CD4-positive, CD25-positive, alpha-beta regulatory T cell (primary cell): Measurements from ENCODE around the gene MEGF9. TPM values are rescaled to one million over a fixed set of nuclear protein-coding genes. Genes with fewer than 3 reads are reported as not detected.
"Not testable (repeated sequence)": the region's sequence is repeated elsewhere in the genome, so short reads cannot be mapped to it uniquely, and the experiment has no call there.

Source experiments
- ATAC-seq, 2 donors: fragments of 150-1000 bp; cut with Tn5 transposase; one replicate each; pipeline ENCODE4 v1.10.0; 2021; ENCODE audit warnings: low read depth in 2 of 2, moderate number of reproducible peaks in 2 of 2, moderate library complexity in 1 of 2
- DNase-seq, 3 donors: peaks; one replicate each; pipeline versions ENCODE4 v3.0.0 to v3.0.0-alpha.2; 2012 to 2022; ENCODE audit warnings: mixed read lengths in 1 of 3
- H3K27ac ChIP-seq: one replicate; pipeline ENCODE4 v1.7.0; 2013; ENCODE audit warnings: mild to moderate bottlenecking, low read length; ENCODE audit not compliant: insufficient read depth, poor library complexity, severe bottlenecking
- H3K27me3 ChIP-seq: one replicate; pipeline ENCODE4 v1.7.0; 2013; ENCODE audit warnings: low read length; ENCODE audit not compliant: control insufficient read depth, insufficient read depth
- H3K36me3 ChIP-seq: one replicate; pipeline ENCODE4 v1.7.0; 2013; ENCODE audit warnings: mild to moderate bottlenecking, low read length, moderate library complexity; ENCODE audit not compliant: control insufficient read depth, insufficient read depth
- H3K4me1 ChIP-seq: 2 replicates; pipeline ENCODE4 v1.7.0; 2013; ENCODE audit warnings: mild to moderate bottlenecking, low read length; ENCODE audit not compliant: insufficient read depth, control insufficient read depth, poor library complexity, severe bottlenecking
- H3K4me3 ChIP-seq: one replicate; pipeline ENCODE4 v1.7.0; 2013; ENCODE audit warnings: low read depth, mild to moderate bottlenecking, low read length, moderate library complexity
- H3K9me3 ChIP-seq, 2 experiments: 1 replicate in 1 of 2; 2 replicates in 1 of 2; pipeline ENCODE4 v1.7.0; 2013; ENCODE audit warnings: low read length in 2 of 2, mild to moderate bottlenecking in 1 of 2, moderate library complexity in 1 of 2; ENCODE audit not compliant: control insufficient read depth in 2 of 2
- H3K27ac Mint-ChIP-seq, 3 donors: one replicate each; pipeline ENCODE4 v1.8.0; 2020 to 2022; ENCODE audit warnings: mild to moderate bottlenecking in 3 of 3, mixed read lengths in 3 of 3, moderate library complexity in 2 of 3
- H3K27me3 Mint-ChIP-seq: one replicate; pipeline ENCODE4 v1.8.0; 2022; ENCODE audit warnings: mild to moderate bottlenecking, mixed read lengths
- H3K36me3 Mint-ChIP-seq: one replicate; pipeline ENCODE4 v1.8.0; 2020; ENCODE audit warnings: mixed read lengths
- H3K4me1 Mint-ChIP-seq, 4 donors: one replicate each; pipeline ENCODE4 v1.8.0; 2020 to 2022; ENCODE audit warnings: mixed read lengths in 4 of 4, mild to moderate bottlenecking in 1 of 4
- H3K4me3 Mint-ChIP-seq, 4 donors: one replicate each; pipeline ENCODE4 v1.8.0; 2020 to 2022; ENCODE audit warnings: mild to moderate bottlenecking in 4 of 4, mixed read lengths in 4 of 4, moderate library complexity in 3 of 4
- H3K9me3 Mint-ChIP-seq, 7 donors: one replicate each; pipeline ENCODE4 v1.8.0; 2020 to 2022; ENCODE audit warnings: mixed read lengths in 7 of 7, mild to moderate bottlenecking in 3 of 7, moderate library complexity in 2 of 7
- polyA plus RNA-seq, 4 donors: library from polyadenylated mRNA; unstranded; fragments of 300-500 nt; fragmentation: Illumina TruSeq; gene quantifications; one replicate each; pipeline ENCODE4 v1.2.3, GENCODE V29; 2021
- total RNA-seq: library from RNA; stranded (reverse); gene quantifications from one replicate; pipeline ENCODE4 v1.2.3, GENCODE V29; 2022

The MEGF9 gene
- total and polyA plus RNA-seq, 5 donors from 2014 or later = 4.6 to 17.8 (median 7.5) TPM

DNA sequence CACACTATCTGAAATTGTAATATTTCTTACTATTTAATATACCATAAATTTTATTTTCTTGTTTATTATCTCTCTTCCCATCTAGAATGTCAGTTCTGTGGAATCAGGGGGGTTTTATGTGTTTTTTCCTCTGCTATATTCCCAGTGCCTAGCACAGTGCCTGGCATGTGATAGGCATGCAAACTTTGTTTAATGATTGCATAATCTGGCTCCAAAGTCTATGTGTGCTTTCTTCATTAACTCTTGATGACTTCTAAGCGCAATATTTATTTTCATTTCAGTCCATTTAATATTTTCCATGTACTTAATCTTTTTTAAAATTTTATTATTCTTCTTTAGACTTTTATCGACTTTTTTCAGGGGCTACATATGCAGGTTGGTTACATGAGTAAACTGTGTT lies 73.9 kb downstream of the MEGF9 start:
- peaks cover 4% of the 10 kb centered on the region for H3K27me3 Mint-ChIP-seq
- peaks cover 13% of the 10 kb centered on the region for H3K36me3 Mint-ChIP-seq
- Histone ChIP-seq H3K27me3 (no peaks in the 10 kb centered on the region), H3K4me1 (no peaks in the 10 kb centered on the region), H3K27ac (no peak overlapping the region), H3K9me3 (peaks cover under 1 to 10% of the 10 kb centered on the region in 2 experiments), H3K4me3 (no peak overlapping the region), H3K36me3 (peaks cover 4% of the 10 kb centered on the region)
- H3K27ac Mint-ChIP-seq = no peak overlapping the region
- H3K9me3 Mint-ChIP-seq = peaks cover 0 to 9% (median 4%) of the 10 kb centered on the region in 7 donors
- DNase-seq (no peak), ATAC-seq (no peak)
- H3K4me1 Mint-ChIP-seq = peaks cover 0 to 5% (median 0%) of the 10 kb centered on the region in 4 donors
- no peak overlapping the region for H3K4me3 Mint-ChIP-seq

- H3K36me3 ChIP-seq = peaks cover 4% of the 10 kb centered on the region
Measured at GRCh38 chr9:120637919-120638318, 76.4 kb downstream of the MEGF9 start.

DNA sequence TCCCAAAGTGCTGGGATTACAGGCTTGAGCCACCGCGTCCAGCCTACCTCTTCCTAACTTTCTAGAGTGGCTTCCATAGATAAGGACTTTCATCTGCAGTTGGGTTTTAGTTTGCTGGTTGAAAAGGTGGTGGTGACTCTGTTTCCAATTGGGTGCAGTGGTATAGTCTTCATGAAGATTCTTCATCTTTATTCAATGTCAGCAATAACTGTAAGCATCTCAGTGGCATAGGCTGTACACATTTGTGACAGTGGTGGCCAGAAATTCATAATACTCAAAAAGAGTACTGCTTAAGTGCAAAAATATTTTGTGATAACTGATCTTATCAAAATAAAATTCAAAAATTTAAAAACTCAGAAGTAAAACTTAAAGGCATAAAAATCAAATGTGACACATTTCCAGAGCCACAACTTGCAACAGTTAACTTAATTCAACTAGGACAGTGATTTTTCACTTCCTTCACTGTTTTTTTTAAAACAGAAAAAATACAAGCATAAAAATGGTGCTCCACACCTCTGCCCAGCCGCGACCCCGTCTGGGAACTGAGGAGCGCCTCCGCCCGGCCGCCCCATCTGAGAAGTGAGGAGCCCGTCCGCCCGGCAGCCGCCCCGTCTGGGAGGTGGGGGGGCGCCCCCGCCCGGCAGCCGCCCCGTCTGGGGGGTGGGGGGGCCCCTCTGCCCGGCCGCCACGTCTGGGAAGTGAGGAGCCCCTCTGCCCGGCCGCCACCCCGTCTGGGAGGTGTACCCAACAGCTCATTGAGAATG lies 77.9 kb downstream of the MEGF9 start:
- H3K36me3 Mint-ChIP-seq = peaks cover 4% of the 10 kb centered on the region
- Histone ChIP-seq H3K9me3 (peaks cover 9 to 15% of the 10 kb centered on the region in 2 experiments), H3K4me3 (no peak overlapping the region), H3K4me1 (no peaks in the 10 kb centered on the region), H3K27me3 (no peaks in the 10 kb centered on the region), H3K27ac (no peak overlapping the region), H3K36me3 (peaks cover 4% of the 10 kb centered on the region)
- H3K27ac Mint-ChIP-seq = no peak overlapping the region
- no peak overlapping the region for H3K4me3 Mint-ChIP-seq
- H3K9me3 Mint-ChIP-seq = peaks cover 0 to 16% (median 5%) of the 10 kb centered on the region in 7 donors
- ATAC-seq = no peak
- H3K27me3 Mint-ChIP-seq = peaks cover 7% of the 10 kb centered on the region
- DNase-seq = no peak
- H3K4me1 Mint-ChIP-seq = peaks cover 0 to 2% (median 0%) of the 10 kb centered on the region in 4 donors

More at GRCh38 chr9:120637919-120638318, 76.4 kb downstream of the MEGF9 start:
- peaks cover 0 to 5% (median 0%) of the 10 kb centered on the region in 4 donors for H3K4me1 Mint-ChIP-seq
- H3K9me3 Mint-ChIP-seq = peaks cover 1 to 16% (median 5%) of the 10 kb centered on the region in 7 donors
- Histone ChIP-seq H3K4me3 (no peak overlapping the region), H3K27me3 (no peaks in the 10 kb centered on the region), H3K4me1 (no peaks in the 10 kb centered on the region), H3K27ac (no peak overlapping the region), H3K9me3 (peaks cover 9 to 15% of the 10 kb centered on the region in 2 experiments)
- no peak overlapping the region for H3K27ac Mint-ChIP-seq
- no peak overlapping the region for H3K4me3 Mint-ChIP-seq
- DNase-seq (no peak), ATAC-seq (no peak)
- peaks cover 9% of the 10 kb centered on the region for H3K36me3 Mint-ChIP-seq
- H3K27me3 Mint-ChIP-seq = peaks cover 7% of the 10 kb centered on the region

DNA sequence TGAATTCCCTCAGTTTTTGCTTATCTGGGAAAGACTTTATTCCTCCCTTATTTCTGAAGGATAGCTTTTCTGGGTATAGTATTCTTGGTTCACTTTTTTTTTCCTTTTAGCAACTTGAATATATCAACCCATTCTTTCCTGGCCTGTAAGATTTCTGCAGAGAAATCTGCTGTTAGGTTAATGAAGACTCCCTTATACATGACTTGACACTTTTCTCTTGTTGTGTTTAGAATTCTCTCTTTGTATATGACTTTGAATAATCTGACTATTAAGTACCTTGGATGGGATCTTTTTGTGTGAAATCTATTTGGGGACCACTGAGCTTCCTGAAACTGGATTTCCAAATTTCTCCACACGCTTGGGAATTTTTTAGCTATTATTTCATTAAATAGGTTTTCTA lies 79.3 kb downstream of the MEGF9 start:
- ATAC-seq = no peak
- no peaks in the 10 kb centered on the region for H3K36me3 ChIP-seq
- Mint-ChIP-seq H3K9me3 (peaks cover 0 to 16% (median 2%) of the 10 kb centered on the region in 7 donors), H3K27ac (no peak overlapping the region), H3K4me3 (no peak overlapping the region), H3K4me1 (peaks cover 0 to 11% (median 3%) of the 10 kb centered on the region in 4 donors), H3K27me3 (peaks cover 7% of the 10 kb centered on the region), H3K36me3 (no peaks in the 10 kb centered on the region)
- H3K4me3 ChIP-seq = no peak overlapping the region
- DNase-seq = no peak
- H3K27ac ChIP-seq = no peak overlapping the region
- no peaks in the 10 kb centered on the region for H3K27me3 ChIP-seq
- peaks cover 9 to 15% of the 10 kb centered on the region in 2 experiments for H3K9me3 ChIP-seq
- H3K4me1 ChIP-seq = no peaks in the 10 kb centered on the region

- Mint-ChIP-seq H3K9me3 (peaks cover 0 to 7% (median 2%) of the 10 kb centered on the region in 7 donors), H3K4me1 (peaks cover 0 to 16% (median 2%) of the 10 kb centered on the region in 4 donors), H3K27me3 (peaks cover 3% of the 10 kb centered on the region), H3K36me3 (no peaks in the 10 kb centered on the region), H3K4me3 (no peak overlapping the region), H3K27ac (no peak overlapping the region)
- no peaks in the 10 kb centered on the region for H3K36me3 ChIP-seq
- DNase-seq = no peak
- no peak for ATAC-seq
- no peak overlapping the region for H3K4me3 ChIP-seq
- H3K4me1 ChIP-seq = no peaks in the 10 kb centered on the region
- H3K27ac ChIP-seq = no peak overlapping the region
- peaks cover 5 to 8% of the 10 kb centered on the region in 2 experiments for H3K9me3 ChIP-seq
- H3K27me3 ChIP-seq = no peaks in the 10 kb centered on the region
Measured at GRCh38 chr9:120630333-120630732, 83.9 kb downstream of the MEGF9 start.

DNA sequence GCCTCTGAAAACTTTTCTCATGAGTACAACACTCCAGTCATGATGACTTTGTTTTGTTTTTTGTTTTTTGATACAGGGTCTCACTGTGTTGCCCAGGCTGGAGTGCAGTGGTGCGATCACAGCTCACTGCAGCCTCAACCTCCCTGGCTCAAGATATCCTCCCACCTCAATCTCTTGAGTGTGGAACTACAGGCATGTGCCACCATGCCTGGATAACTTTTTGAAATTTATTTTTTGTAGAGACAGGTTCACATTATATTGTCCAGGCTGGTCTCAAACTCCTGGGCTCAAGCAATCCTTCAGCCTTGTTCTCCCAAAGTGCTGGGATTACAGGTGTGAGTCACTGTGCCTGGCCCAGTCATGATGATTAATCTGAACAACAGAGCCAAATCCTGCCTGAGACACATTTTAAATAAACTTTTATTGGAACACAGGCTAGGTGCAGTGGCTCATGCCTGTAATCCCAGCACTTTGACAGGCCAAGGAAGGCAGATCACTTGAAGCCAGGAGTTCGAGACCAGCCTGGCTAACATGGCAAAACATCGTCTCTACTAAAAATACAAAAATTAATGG lies 85.3 kb downstream of the MEGF9 start:
- H3K27me3 Mint-ChIP-seq, H3K27me3 ChIP-seq, H3K4me3 ChIP-seq, DNase-seq, H3K4me1 ChIP-seq, H3K36me3 Mint-ChIP-seq, H3K9me3 ChIP-seq, H3K36me3 ChIP-seq, H3K9me3 Mint-ChIP-seq, H3K4me3 Mint-ChIP-seq, H3K27ac Mint-ChIP-seq, H3K27ac ChIP-seq, ATAC-seq: not testable (repeated sequence)
- peaks cover 0 to 16% (median 4%) of the 10 kb centered on the region in 4 donors for H3K4me1 Mint-ChIP-seq

- Histone ChIP-seq H3K9me3 (no peaks in the 10 kb centered on the region), H3K36me3 (no peaks in the 10 kb centered on the region), H3K4me1 (no peaks in the 10 kb centered on the region), H3K27ac (no peak overlapping the region), H3K27me3 (no peaks in the 10 kb centered on the region), H3K4me3 (no peak overlapping the region)
- no peak overlapping the region for H3K27ac Mint-ChIP-seq
- H3K9me3 Mint-ChIP-seq = no peaks in the 10 kb centered on the region
- ATAC-seq (no peak), DNase-seq (no peak)
- no peaks in the 10 kb centered on the region for H3K27me3 Mint-ChIP-seq
- H3K4me3 Mint-ChIP-seq = no peak overlapping the region
- H3K4me1 Mint-ChIP-seq = peaks cover 0 to 16% (median 4%) of the 10 kb centered on the region in 4 donors
- H3K36me3 Mint-ChIP-seq = no peaks in the 10 kb centered on the region
Measured at GRCh38 chr9:120628207-120628924, 85.9 kb downstream of the MEGF9 start.
